ENCODE measurements around the gene FRYL.

DNA sequence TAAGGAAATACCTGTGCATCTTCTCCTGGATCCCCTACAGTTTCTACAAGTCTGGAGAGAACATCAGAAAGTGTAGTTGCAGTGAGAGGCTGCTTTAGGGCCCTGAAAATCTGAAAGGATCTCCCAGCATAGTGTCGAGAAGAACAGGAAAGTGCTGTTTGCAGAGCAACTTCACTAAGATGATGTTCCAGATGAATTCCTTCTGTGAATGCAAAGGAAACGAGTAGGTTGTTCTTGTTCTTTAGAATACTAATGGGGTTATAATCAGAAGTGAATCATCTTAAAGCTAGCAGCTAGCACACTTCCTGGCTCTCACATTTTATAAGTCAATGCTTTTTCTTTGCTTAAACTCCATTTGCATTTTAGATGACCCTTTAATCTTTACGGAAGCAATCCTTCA lies 236.3 kb downstream of the FRYL start:
- TF ChIP-seq GATA2 (IDR thresholded peaks at IDR 0.05; ENCODE audit: low read depth, low read length) (no peak), GATA3 (IDR thresholded peaks at IDR 0.05; ENCODE audit: low read depth, low read length) (no peak)
